ENCODE measurements around the gene DUSP15.

Gene DUSP15

DNA sequence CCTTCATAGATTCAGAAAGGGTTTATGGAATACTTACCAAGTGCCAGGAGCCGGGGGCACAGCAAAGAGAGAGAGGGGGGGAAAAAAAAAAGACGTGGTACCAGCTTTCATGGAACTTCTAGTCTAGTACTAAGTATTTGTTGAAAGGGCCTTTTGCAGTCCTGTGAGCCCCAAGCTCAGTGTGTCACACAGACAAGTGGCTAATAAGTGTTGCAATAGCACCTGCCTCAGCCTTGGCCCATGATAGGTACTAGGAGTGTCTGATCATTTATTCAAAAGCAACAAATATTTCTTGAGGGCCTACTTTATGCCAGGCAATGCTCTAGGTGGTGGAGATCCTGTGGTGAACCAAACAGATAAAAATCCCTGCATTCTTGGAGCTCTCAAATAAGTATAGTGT is 43.3 kb downstream of the DUSP15 start:
- TF ChIP-seq EZH2 (IDR thresholded peaks at IDR 0.05; ENCODE audit: borderline replicate concordance, low read length), result no peak
- TF ChIP-seq, protein P1, sequence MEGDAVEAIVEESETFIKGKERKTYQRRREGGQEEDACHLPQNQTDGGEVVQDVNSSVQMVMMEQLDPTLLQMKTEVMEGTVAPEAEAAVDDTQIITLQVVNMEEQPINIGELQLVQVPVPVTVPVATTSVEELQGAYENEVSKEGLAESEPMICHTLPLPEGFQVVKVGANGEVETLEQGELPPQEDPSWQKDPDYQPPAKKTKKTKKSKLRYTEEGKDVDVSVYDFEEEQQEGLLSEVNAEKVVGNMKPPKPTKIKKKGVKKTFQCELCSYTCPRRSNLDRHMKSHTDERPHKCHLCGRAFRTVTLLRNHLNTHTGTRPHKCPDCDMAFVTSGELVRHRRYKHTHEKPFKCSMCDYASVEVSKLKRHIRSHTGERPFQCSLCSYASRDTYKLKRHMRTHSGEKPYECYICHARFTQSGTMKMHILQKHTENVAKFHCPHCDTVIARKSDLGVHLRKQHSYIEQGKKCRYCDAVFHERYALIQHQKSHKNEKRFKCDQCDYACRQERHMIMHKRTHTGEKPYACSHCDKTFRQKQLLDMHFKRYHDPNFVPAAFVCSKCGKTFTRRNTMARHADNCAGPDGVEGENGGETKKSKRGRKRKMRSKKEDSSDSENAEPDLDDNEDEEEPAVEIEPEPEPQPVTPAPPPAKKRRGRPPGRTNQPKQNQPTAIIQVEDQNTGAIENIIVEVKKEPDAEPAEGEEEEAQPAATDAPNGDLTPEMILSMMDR (IDR thresholded peaks at IDR 0.05; ENCODE audit: low read length), result no peak
- Histone ChIP-seq H3K27me3 (ENCODE audit: insufficient read depth, low read length) (no peaks in the 10 kb centered on the region), H3K36me3 (ENCODE audit: insufficient read depth, low read length) (no peaks in the 10 kb centered on the region)

DNA sequence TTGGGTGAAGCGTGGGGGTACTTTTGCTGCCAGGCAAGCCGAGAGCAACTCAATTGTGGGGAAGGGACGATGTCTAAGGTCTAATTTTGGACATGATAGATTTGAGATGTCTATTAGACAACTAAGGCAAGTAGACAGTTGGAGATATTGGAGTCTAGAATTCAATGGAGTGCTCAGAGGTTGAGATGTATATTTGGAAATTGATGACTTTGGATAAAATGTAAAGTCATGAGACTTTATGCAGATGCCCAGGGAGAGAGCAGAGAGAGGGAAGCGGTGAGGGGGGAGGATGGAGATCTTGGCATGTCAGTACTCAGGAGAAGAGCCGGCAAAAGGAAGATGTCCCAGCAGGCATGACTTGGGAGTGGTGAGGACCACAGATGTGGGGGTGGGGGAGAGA is 44.3 kb downstream of the DUSP15 start:
- Histone ChIP-seq H3K79me2 (ENCODE audit: insufficient read depth, low read length) (no peaks in the 10 kb centered on the region), H3K4me1 (ENCODE audit: insufficient read depth, low read length, severe bottlenecking) (peaks cover 7% of the 10 kb centered on the region), H3K27me3 (ENCODE audit: insufficient read depth, low read length) (no peaks in the 10 kb centered on the region), H2AFZ (ENCODE audit: low read length) (no peak overlapping the region), H3K36me3 (ENCODE audit: insufficient read depth, low read length) (no peaks in the 10 kb centered on the region), H3K4me3 (ENCODE audit: low read depth, low read length, poor library complexity, severe bottlenecking) (no peak overlapping the region), H3K9me2 (ENCODE audit: low read depth, low read length) (no peaks in the 10 kb centered on the region), H3K4me2 (ENCODE audit: low read length) (no peak overlapping the region), H3K9me3 (ENCODE audit: low read length) (no peaks in the 10 kb centered on the region), H4K20me1 (ENCODE audit: insufficient read depth, low read length) (no peaks in the 10 kb centered on the region), H3F3A (ENCODE audit: insufficient read depth, low read length) (no peaks in the 10 kb centered on the region), H3K27ac (ENCODE audit: low read depth, low read length, poor library complexity, severe bottlenecking) (no peak overlapping the region), H3K9ac (ENCODE audit: low read length) (no peak overlapping the region)
- TF ChIP-seq, protein P1 (IDR thresholded peaks at IDR 0.05; ENCODE audit: low read length), result no peak
- TF ChIP-seq EZH2 (IDR thresholded peaks at IDR 0.05; ENCODE audit: borderline replicate concordance, low read length), result no peak

More for the DNA sequence above, 43.3 kb downstream of the DUSP15 start:
- Histone ChIP-seq H3K9me2 (ENCODE audit: low read depth, low read length) (no peaks in the 10 kb centered on the region), H3K4me3 (ENCODE audit: low read depth, low read length, poor library complexity, severe bottlenecking) (no peak overlapping the region), H3F3A (ENCODE audit: insufficient read depth, low read length) (no peaks in the 10 kb centered on the region), H4K20me1 (ENCODE audit: insufficient read depth, low read length) (no peaks in the 10 kb centered on the region), H3K79me2 (ENCODE audit: insufficient read depth, low read length) (no peaks in the 10 kb centered on the region), H3K27ac (ENCODE audit: low read depth, low read length, poor library complexity, severe bottlenecking) (no peak overlapping the region), H3K9me3 (ENCODE audit: low read length) (no peaks in the 10 kb centered on the region), H3K4me1 (ENCODE audit: insufficient read depth, low read length, severe bottlenecking) (peaks cover 7% of the 10 kb centered on the region), H2AFZ (ENCODE audit: low read length) (no peak overlapping the region), H3K4me2 (ENCODE audit: low read length) (no peak overlapping the region), H3K9ac (ENCODE audit: low read length) (no peak overlapping the region)

DNA sequence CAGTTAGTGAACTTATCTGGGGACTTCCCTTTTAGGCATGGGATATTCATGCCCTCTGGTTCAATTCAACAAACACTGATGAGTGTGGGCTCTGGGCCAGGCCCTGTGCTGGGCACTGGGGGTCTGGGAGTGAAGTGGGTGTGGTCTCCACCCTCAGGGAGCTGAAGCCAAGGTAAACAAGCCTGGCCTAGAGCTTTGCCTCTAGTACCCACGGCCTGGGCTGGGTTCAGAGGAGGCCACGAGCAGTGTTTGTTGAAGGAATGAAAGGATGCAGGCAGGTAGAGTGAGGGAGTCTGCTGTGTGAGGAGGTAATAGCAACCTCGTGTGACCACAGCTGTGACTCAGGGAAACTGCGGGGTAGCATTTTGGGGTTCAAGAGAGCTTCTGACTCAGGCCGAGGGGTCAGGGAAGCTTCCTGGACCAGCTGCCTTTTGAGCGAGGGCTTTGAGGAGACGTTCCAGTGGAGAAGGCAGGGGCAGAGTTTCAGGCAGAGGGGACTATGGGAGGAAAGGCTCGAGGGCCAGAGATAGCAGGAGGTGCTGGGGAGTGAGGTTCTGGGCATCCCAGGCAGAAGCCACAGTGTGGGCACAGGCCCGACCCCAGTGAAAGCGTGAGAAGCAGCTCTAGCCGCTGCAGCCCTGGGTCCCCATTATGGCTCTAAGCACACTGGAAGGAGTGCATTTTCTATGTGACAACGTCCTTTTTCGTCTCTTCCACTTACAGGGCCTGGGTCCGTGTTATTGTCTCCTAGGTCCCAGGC is 45.6 kb downstream of the DUSP15 start:
- no peak for TF ChIP-seq EZH2 (IDR thresholded peaks at IDR 0.05; ENCODE audit: borderline replicate concordance, low read length)
- TF ChIP-seq, protein P1 (IDR thresholded peaks at IDR 0.05; ENCODE audit: low read length), result no peak
- no peak overlapping the region for H3K9ac ChIP-seq (ENCODE audit: low read length)
- no peaks in the 10 kb centered on the region for H3K79me2 ChIP-seq (ENCODE audit: insufficient read depth, low read length)
- no peaks in the 10 kb centered on the region for H4K20me1 ChIP-seq (ENCODE audit: insufficient read depth, low read length)
- H3F3A ChIP-seq (ENCODE audit: insufficient read depth, low read length), result no peaks in the 10 kb centered on the region
- H2AFZ ChIP-seq (ENCODE audit: low read length), result no peak overlapping the region
- no peak overlapping the region for H3K4me2 ChIP-seq (ENCODE audit: low read length)
- H3K4me1 ChIP-seq (ENCODE audit: insufficient read depth, low read length, severe bottlenecking), result peaks cover 3% of the 10 kb centered on the region
- H3K27ac ChIP-seq (ENCODE audit: low read depth, low read length, poor library complexity, severe bottlenecking), result no peak overlapping the region
- H3K36me3 ChIP-seq (ENCODE audit: insufficient read depth, low read length), result no peaks in the 10 kb centered on the region
- H3K27me3 ChIP-seq (ENCODE audit: insufficient read depth, low read length), result no peaks in the 10 kb centered on the region
- H3K9me3 ChIP-seq (ENCODE audit: low read length), result no peaks in the 10 kb centered on the region
- no peaks in the 10 kb centered on the region for H3K9me2 ChIP-seq (ENCODE audit: low read depth, low read length)
- no peak overlapping the region for H3K4me3 ChIP-seq (ENCODE audit: low read depth, low read length, poor library complexity, severe bottlenecking)
